H1 (cell line): Measurements from ENCODE around the gene ARHGAP10. TPM values are rescaled to one million over a fixed set of nuclear protein-coding genes. Genes with fewer than 3 reads are reported as not detected.

Experiments used
- CEBPB ChIP-seq: IDR thresholded peaks from 2 replicates; pipeline ENCODE4 v1.6.1; 2012; ENCODE audit warnings: low read depth, low read length
- CHD7 ChIP-seq: fragments of 300-600 bp; sonication (generic); IDR thresholded peaks from 2 replicates; pipeline ENCODE4 v1.7.1; 2012; ENCODE audit warnings: low read length, moderate library complexity, mild to moderate bottlenecking, inconsistent platforms; ENCODE audit not compliant: insufficient replicate concordance
- JUND ChIP-seq: IDR thresholded peaks from 2 replicates; pipeline ENCODE4 v1.6.1; 2011; ENCODE audit warnings: mild to moderate bottlenecking, improper control_type of control experiment, low read length
- RAD21 ChIP-seq, 2 experiments: IDR thresholded peaks in 1 of 2; conservative IDR thresholded peaks in 1 of 2; 2 replicates each; pipeline ENCODE4 v1.6.1; 2011; ENCODE audit warnings: low read depth in 2 of 2, low read length in 2 of 2, improper control_type of control experiment in 1 of 2, inconsistent platforms in 1 of 2, mild to moderate bottlenecking in 1 of 2, moderate library complexity in 1 of 2
- SIRT6 ChIP-seq: IDR thresholded peaks from one replicate; pipeline ENCODE4 v1.7.1; 2012; ENCODE audit warnings: low read length, inconsistent platforms
- TCF12 ChIP-seq: IDR thresholded peaks from 2 replicates; pipeline ENCODE4 v1.6.1; 2011; ENCODE audit warnings: low read depth, mild to moderate bottlenecking, low read length
- polyA plus RNA-seq, 7 experiments: library from polyadenylated mRNA; depleted of rRNA in 3 of 7; stranded (reverse) in 5 of 7; unstranded in 2 of 7; fragments of >200 nt in 5 of 7; fragments of 200-250 nt in 2 of 7; gene quantifications; 1 replicate in 5 of 7; 2 replicates in 1 of 7; 4 replicates in 1 of 7; pipeline versions ENCODE4 v1.2.1 to v1.2.3, GENCODE V29; 2011 to 2013; ENCODE audit warnings: missing spikeins in 2 of 7, mixed read lengths in 2 of 7
- total RNA-seq: library from RNA; stranded (reverse); fragmentation: NEBNext Ultra II Directional; extraction: Animal tissue kit (Norgen Biotek cat#: 25700); gene quantifications from 2 replicates; pipeline ENCODE4 v1.2.1, GENCODE V29; 2021

The ARHGAP10 gene
- total and polyA plus RNA-seq, 2 of the 8 experiments (the other 6 are each of a cell fraction or from before 2014, with no cell fraction given): 3.7 to 6.1 TPM

DNA sequence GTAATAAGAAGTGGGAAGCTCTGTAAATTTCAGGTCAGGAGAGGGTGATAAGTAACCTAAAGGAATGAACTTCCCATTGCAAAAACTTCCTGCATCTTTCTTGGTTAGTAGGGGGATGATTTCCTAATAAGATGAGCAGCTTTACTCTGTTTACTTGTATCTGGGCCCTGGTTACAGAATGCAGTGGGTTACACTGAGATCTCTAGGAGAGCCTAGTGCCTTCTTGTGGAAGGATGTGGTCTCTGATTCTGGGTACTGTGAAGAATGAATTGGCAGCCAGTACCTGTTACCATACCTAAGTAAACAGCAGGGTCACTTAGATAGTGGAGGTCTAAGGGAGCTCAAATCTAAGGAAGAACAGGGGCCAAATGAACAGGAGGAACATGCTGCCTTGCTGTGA, 320.6 kb downstream of the ARHGAP10 start (continued):
- TF ChIP-seq CHD7 (no peak), RAD21 (IDR thresholded peaks at IDR 0.05 in 1 of 2, conservative IDR thresholded peaks at IDR 0.05 in 1 of 2; ENCODE audit: low read depth in 2 of 2, low read length in 2 of 2) (peak in 1 of 2 experiments; percentile 4; a peak in 1 of 4 replicates), TCF12 (no peak), CEBPB (no peak), SIRT6 (no peak), JUND (no peak)
